A204.1 (cell line): ENCODE data around the gene AMH.

ENCODE experiments used
- FAIRE-seq: peaks from 2 replicates; lab custom pipeline; 2012; peaks lifted over from hg19 to GRCh38; lab: Jason Lieb, UNC

The AMH gene

DNA sequence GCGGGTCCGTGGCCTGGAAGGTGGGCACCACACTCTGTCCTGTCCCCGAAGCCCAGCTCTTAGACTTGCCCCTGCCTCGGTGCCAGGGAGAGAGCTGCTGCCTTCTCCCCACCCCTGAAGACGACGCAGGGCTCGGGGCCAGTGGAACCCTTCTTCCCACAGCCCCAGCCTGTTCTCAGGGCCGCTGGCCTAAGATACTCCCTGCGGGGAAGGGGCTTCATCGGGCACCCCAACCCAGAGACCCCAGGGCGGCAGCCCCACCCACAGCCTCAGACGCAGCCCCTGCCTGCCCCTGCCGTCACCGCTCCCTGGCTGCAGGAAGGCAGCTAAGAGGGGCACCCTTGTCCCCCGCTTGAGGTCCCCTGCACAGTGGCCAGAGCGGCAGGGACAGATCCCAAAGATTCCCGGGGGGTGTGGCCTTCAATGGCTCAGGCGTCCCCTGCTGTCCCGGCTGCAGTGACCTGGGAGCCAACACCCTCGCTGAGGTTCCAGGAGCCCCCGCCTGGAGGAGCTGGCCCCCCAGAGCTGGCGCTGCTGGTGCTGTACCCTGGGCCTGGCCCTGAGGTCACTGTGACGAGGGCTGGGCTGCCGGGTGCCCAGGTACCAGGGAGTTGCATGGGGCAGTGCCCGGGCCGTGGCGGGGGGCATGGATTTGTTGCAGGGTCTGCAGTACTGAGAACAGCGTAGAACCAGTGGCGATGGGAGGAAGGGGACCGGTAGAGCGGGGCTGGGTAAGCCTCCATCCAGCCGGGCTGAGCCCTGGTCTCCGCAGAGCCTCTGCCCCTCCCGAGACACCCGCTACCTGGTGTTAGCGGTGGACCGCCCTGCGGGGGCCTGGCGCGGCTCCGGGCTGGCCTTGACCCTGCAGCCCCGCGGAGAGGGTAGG is 1.0 kb downstream of the AMH start:
- no peak for FAIRE-seq

DNA sequence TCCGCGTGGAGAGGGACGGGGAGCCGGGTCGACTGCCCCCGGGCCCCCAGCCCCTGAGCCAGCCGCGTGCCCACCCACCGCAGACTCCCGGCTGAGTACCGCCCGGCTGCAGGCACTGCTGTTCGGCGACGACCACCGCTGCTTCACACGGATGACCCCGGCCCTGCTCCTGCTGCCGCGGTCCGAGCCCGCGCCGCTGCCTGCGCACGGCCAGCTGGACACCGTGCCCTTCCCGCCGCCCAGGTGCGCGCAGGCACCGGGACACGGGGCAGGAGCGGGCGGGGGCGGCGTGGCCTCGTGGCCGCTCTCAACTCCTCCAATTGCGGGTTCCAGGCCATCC is 1.6 kb downstream of the AMH start:
- no peak for FAIRE-seq

DNA sequence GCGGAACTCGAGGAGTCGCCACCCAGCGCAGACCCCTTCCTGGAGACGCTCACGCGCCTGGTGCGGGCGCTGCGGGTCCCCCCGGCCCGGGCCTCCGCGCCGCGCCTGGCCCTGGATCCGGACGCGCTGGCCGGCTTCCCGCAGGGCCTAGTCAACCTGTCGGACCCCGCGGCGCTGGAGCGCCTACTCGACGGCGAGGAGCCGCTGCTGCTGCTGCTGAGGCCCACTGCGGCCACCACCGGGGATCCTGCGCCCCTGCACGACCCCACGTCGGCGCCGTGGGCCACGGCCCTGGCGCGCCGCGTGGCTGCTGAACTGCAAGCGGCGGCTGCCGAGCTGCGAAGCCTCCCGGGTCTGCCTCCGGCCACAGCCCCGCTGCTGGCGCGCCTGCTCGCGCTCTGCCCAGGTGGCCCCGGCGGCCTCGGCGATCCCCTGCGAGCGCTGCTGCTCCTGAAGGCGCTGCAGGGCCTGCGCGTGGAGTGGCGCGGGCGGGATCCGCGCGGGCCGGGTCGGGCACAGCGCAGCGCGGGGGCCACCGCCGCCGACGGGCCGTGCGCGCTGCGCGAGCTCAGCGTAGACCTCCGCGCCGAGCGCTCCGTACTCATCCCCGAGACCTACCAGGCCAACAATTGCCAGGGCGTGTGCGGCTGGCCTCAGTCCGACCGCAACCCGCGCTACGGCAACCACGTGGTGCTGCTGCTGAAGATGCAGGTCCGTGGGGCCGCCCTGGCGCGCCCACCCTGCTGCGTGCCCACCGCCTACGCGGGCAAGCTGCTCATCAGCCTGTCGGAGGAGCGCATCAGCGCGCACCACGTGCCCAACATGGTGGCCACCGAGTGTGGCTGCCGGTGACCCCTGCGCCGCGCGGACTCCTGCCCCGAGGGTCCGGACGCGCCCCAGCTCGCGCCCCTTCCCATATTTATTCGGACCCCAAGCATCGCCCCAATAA is 2.3 kb downstream of the AMH start:
- FAIRE-seq, result no peak

DNA sequence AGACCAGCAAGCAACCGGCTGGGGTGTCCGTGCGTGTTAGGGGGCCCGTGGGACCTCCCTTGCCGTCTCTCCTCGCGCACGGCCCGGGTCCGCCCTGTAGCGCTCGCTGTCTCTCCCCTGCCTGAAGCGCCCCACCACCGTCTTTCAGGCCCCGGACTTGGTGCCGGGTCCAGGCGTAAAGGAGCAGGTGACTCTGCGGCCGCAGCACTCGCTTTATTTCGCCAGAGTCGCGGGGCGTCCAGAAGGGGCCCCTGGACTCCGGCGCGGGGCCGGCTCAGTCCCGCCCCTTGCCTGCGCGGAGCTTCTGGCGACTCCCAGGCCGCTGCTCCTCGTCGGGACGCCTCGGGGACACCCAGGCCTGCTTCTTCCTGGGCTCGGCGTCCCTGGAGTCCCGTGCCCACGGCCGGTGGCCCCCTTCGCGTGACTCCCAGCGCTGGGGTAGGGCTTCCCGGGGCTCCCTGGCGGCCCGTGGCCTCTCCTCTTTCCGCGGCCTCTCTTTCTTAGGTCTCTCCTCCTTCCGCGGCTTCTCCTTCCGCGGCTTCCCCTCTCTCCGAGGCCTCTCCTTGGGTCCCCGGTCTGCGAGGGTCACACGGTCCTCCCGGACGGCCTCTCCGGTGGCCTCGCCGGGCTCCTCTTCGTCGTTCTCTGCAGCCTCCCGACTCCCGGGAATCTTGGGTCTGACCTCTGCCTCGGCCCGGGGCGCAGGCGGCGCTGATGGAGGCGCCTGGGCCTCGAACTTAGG is 3.1 kb downstream of the AMH start:
- no peak for FAIRE-seq

DNA sequence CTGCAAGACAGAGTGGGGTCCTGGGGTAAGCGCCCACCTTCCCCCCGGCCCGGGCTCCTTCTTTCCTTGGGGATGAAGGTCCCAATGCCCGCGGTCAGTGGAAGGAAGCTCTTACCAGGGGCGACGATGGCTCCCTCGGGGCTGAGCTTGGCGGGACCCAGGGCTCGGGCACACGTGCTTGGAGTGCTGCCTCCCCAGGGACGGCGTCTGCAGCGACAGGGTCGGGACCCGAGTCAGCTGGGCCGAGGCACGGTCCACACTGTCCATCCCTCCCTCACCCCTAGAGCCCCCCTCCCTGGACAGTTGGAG is 3.6 kb downstream of the AMH start:
- FAIRE-seq, result no peak

DNA sequence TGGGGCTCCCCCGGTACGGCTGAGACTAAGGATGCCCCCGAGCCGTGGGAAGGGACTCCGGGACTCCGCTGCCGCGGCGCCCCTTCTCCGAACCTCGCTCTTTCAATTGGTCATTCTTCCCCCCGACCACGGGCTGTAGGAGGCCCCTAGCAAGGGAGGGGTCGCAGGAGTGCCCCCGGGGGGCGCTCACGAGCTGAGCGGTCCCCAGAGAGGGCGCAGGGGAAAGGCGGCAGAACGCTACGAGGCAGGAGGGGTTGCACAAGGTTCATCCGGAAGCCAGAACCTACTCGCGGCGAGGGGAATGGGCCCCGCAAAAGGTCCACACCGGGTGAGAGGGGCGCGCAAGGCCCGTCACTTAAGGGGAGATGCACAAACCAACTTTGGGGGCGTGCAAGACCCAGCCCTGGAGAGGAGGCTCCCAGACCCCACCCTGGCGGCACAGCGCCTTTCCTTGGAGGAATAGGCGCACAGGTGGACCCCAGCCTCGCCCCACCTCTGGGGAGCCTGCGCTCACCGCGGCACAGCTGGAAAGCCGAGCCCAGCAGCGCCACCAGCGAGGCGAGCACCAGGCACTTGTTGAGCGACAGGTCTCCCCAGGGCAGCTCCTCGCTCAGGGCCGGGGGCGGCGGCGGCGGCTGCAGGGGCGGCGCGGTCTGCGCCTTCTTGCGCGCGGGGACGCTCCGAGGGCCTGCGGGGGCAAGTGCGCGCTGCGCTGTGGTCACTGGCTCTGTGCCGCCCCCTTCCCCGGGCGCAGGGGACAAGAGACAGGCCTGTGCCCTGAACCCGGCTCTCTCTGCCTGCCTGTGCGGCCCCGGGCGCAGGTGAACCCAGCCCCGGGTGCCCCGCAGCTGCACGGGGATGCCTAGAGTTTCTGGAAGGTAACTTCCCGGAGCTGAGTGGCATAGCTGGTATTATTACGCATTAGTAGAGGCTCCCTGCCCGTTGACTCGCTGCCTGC is 4.3 kb downstream of the AMH start:
- no peak for FAIRE-seq

DNA sequence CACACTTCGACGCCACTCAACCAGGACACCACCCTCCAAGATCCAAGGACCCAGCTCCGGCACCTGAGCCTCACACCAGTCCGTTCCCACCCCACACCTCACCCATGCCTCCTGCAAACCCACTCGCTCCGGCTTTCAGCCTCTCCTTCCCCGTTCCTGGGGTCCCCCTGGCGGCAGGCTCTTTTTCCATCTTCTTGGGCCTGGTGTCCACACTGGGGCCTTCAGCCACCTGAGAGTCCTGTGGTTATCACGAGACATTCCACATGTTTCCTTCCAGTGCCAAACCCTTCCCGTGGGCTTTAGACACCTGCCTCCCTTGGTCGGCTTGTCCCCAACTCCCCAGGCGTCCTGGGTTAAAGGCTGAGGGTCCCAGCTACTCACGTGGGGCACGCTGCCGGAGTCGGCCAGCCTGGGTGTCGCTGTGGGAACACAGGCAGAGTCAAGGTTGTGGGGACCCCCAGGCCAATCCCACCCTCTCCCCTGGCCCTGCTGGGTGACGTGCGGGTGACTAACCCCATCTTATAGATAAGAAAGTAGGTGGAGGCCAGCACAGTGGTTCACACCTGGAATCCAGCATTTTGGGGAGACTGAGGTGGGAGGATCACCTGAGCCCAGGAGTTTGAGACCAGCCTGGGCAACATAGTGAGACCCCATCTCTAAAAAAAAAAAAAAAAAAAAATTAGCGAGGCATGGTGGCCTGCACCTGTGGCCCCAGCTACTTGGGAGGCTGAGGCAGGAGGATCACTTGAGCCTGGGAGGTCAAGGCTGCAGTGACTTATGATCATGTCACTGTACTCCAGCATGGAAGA is 5.1 kb downstream of the AMH start:
- FAIRE-seq, result no peak

DNA sequence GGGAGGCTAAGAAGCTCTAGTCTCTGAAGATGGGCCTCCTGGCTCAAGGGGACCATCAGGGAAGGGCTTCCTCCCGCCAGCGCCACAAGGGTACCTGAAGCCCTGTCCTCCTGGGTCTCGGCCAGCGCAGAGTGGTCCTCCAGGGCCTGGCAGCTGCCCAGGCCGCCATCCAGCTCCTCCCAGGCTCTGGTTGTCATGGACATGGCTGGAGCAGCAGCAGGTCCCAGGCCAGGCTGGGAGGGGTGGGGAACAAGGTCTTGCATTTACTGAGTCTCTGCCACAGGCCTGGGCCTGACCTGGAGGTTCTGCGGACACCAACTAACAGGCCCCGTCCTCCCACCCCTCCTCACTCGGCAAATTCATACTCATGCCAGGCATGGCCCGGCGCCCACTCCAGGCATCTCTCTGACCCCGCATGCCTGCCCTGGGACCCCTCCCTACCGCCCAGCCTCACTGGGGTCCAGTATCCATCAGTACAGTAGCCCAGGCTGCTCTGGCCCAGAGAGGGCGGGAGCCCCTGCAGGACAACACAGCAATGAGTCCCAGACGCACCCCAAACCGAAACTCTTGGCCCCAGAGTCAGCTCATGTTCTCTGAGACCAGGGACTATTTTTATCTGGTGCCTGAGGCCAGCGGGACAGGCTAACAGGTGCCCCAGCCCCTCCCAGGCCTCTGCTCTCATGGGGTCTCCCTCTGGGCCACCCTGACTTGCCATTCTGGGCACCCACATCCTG is 6.2 kb downstream of the AMH start:
- no peak for FAIRE-seq

DNA sequence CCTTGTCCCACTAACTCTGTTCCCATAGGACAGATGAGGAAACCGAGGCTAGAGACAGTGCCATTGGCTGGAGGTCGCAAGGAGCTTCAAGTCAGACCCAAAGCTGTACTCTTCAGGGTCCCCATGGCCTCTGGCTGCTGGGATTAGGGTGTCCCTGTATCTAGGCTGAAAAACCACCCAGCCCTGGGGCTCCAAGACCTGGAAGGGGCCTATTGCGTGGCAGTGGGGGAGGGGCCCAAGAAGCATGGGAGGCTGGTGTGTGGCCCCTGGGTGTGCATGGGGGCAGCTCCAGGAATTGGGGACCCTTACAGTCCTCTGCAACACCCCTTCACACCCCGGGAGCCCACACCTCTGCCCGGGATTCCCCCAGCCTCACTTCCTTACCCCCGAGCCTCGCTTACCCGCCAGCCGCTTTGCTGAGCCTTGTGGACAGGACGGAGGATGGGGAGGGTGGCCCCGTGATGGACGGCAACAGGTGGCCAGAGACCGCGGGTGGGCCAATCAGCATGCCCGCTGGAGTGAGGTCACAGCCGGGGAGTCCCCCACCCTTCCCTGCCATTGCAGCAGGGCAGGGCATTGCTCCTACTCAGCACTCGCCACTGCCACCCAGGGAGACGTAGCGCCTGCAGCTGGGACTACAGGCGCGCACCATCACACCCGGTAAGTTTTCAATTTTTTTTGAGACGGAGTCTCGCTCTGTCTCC is 7.0 kb downstream of the AMH start, which contains the start of gene JSRP1:
Gene JSRP1 (minus strand): TSS at position 436 of the 704 bp plus-strand sequence. CDS start 1,103 bp downstream, outside the sequence.
- FAIRE-seq, result no peak

DNA sequence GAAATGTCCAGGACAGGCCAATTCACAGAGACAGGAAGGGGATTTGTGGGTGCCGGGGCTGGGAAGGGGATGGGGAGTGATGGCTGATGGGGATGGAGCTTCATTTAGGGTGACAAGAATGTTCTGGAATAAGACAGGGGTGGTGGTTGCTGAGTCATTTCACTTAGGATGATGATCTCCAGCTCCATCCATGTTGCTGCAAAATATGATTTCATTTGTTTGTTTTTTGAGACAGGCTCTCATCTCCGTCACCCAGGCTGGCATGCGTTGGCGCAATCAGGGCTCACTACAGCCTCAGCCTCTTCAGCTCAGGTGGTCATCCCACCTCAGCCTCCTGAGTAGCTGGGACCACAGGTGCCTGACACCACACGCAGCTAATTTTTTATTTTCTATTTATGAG is 10.2 kb downstream of the AMH start:
- FAIRE-seq, result no peak

DNA sequence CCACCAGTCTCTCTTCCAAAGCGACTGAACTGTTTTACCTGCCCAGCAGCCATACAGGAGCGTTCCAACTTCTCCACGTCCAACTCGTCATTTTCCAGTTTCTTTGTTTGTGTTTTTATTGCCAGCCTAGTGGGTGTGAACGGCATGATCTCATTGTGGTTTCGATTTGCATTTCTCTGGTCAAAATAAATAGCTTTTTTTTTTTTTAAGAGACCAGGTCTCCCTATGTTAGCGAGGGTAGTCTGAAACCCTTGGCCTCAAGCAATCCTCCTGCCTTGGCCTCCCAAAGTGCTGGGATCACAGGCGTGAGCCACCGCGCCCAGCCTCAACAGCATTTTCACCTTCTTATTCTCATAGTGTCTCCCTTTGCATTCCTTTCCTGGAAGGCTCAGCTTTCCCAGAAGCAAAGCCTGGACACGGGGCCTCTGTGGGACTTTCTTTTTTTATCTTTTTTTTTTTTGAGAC is 11.2 kb downstream of the AMH start:
- FAIRE-seq, result no peak

DNA sequence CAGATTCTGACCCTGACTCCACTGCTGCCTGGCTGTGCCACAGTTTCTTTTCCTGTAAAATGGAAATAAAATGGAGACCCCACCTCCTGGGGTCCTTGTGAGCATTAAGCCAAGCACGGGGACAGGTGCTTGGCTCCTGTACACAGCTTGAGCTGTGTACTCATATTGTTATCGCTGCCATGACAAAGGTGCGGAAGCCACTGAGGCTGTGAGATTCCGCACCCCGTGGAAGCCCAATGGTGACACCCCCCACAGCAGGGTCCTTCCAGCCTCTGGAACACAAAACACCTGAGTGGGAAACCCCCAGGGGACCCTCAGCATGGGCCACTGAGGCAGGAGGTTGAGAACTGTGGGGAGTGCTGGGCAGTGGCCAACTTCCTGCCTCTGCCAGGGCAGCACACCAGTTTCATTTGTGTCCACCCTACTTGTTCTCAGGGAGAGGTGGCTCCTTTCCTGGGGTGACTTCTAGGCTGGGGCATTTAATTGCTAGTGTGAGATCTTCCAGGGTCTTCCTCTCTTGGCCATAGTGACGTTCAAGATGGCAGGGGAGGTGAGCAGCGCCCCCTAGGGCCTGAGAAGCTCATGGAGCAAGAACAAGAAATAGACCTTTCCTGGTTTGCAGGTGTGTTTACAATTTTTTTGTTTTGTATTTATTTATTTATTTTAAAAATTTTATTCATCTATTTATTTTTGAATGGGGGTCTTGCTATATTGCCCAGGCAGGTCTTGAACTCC is 12.5 kb downstream of the AMH start:
- no peak for FAIRE-seq

DNA sequence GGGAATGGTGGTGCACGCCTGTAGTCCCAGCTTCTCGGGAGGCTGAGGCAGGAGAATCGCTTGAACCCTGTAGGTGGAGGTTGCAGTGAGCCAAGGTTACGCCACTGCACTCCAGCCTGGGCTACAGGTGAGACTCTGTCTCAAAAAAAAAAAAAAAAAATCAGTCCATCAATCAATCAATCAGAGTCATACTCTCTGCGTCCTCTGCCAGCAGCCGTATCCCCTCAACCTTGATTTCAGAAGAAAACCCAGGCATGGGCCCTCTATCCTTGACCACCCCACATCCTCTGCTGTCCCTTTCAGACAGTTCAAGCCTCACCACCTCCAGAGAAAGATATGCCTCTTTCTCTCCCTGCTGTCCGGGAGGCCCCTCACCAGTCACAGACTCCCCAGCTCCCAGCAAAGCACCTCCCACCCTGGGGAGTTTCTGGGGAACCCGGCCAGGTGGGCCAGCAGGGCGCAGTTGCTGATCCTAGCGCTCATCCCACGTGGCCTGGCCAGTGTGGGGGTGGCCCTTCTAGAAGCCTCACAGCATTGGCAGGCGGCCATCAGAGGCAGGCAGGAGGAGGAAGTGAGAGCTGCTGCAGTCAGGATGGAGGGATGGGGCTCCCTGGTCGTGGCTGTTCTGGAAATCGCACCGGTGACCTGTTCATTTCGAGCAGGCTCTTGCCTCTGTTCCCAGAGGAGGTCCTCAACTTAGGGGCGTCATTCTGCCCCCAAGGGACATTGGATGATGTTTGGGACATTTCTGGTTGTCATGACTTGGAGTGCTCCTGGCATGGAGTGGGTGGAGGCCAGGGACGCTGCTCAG is 17.3 kb downstream of the AMH start:
- FAIRE-seq, result no peak

DNA sequence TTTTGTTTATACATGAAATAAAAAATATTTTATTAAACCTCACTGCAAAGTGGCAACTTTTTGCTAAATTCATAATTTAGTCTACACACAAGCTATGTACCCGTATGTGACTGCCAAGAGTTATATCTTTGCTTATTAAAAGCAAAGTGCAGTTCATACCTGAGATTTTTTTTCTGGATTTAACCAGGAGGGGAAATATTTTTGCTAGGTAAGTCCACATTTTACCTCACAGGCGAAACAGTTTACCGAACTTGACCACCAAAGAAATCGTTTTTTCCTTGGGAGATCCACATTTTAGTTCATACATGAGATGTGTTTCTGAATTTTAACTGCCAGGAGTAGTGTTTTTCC is 19.3 kb downstream of the AMH start:
- no peak for FAIRE-seq

DNA sequence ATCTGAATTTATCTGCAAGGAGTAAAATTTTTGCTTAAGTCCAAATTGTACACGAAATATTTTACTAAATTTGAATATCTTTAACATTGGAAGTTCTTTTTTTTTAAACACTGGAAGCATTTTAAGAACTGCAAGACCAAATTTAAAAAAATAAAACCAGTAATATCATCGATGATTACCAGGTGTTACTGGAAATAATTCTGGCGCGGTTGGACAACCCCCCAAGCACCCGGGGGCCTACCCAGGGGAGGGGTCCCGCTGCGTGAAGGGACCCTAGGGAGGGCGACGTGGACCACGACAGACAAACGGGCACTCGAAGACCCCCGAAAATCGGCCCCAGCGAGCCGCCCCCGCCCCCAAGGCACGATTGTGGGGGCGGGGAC is 19.7 kb downstream of the AMH start:
- no peak for FAIRE-seq

DNA sequence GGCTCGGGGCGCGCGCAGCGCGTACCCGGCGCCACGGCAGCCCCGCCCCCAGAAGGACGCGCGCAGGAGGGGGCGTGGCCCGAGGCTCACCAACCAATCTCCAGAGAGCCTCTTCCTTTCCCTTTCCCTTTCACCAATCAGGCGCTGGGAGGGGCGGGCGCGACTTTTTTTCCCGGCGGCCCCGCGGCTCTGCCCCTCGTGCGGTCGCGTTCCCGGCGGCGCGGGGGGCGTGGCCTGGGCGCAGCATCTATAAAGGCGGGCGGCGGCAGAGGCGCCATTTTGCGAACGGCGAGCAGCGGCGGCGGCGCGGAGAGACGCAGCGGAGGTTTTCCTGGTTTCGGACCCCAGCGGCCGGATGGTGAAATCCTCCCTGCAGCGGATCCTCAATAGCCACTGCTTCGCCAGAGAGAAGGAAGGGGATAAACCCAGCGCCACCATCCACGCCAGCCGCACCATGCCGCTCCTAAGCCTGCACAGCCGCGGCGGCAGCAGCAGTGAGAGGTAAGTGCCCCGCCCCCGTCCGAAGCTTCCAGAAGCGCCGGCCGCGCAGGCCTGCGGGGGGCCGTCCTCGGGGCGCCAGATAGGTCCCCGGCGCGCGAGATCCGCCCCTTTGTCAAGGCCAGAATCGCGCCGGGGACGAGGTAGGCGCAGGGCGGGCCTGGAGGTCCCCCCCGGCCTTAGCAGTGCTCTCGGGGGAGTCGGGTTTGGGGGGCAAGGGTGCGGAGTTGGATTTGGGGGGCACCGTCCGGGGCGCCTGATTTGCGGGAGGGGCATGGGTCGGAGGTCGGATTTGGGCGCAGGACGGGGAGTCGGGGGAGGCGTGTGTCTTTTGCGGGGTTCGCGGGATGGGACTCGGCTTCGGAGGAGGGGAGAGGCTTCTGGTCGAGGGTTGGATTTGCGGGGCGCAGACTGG is 20.4 kb downstream of the AMH start:
- no peak for FAIRE-seq

DNA sequence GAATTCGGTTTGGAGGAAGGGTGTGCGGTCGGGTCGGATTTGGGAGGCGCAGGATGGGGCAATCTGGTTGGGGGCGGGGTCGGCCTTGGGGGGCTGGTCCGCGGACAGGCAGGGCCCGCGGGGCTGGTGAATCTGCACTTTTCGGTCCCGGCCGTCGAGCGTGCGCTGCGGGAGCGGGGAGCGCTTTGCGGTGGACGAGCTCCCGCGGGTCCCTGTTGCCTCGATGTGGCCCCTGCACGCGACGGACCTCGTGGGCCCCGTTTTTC is 21.0 kb downstream of the AMH start:
- no peak for FAIRE-seq
